WTC11 (cell line): ENCODE data around the gene GAS2L1. TPM values are rescaled to one million over a fixed set of nuclear protein-coding genes. Genes with fewer than 3 reads are reported as not detected.
A peak's percentile ranks its signal among the peaks of the same experiment; 100 is the strongest.

Experiments
- ATAC-seq: fragments of 200-7000 bp; cut with Tn5 transposase; 2 replicates; pipeline ENCODE4 v1.10.0; 2021; ENCODE audit warnings: mild to moderate bottlenecking, moderate library complexity
- CTCF ChIA-PET: fragments of 300-600 bp; sonication (Branson Sonifier 250); formaldehyde crosslinking; loops from one replicate; lab custom pipeline; 2021; ENCODE audit warnings: antibody characterized with exemption; lab: Charles Lee
- POLR2A ChIA-PET: fragments of 350-600 bp; sonication (Branson Sonifier 250); formaldehyde crosslinking; loops from one replicate; lab custom pipeline; 2021; ENCODE audit warnings: antibody characterized with exemption; lab: Charles Lee
- DNase-seq: peaks from one replicate; pipeline ENCODE4 v3.0.0; 2021; ENCODE audit warnings: low spot score
- H3K27ac Mint-ChIP-seq: 2 replicates; pipeline ENCODE4 v1.8.0; 2021; ENCODE audit warnings: mixed read lengths
- H3K27me3 Mint-ChIP-seq: 2 replicates; pipeline ENCODE4 v1.8.0; 2021; ENCODE audit warnings: low read depth, mild to moderate bottlenecking, moderate library complexity, mixed read lengths
- H3K36me3 Mint-ChIP-seq: 2 replicates; pipeline ENCODE4 v1.8.0; 2021; ENCODE audit warnings: mixed read lengths
- H3K4me1 Mint-ChIP-seq: 2 replicates; pipeline ENCODE4 v1.8.0; 2022; ENCODE audit warnings: mixed read lengths
- H3K4me3 Mint-ChIP-seq: 2 replicates; pipeline ENCODE4 v1.8.0; 2021; ENCODE audit warnings: mild to moderate bottlenecking, moderate library complexity, mixed read lengths
- H3K9me3 Mint-ChIP-seq: 2 replicates; pipeline ENCODE4 v1.8.0; 2021; ENCODE audit warnings: mixed read lengths
- ELF4 ChIP-seq: sonication (generic); formaldehyde crosslinking; IDR thresholded peaks from 2 replicates; pipeline ENCODE4 v1.8.1; 2022; ENCODE audit warnings: low read depth, mild to moderate bottlenecking, moderate library complexity, missing genetic modification reagents
- GABPB1 ChIP-seq: sonication (generic); formaldehyde crosslinking; IDR thresholded peaks from 2 replicates; pipeline ENCODE4 v1.8.1; 2023; ENCODE audit warnings: mild to moderate bottlenecking, missing genetic modification reagents
- IRF2 ChIP-seq: sonication (generic); formaldehyde crosslinking; IDR thresholded peaks from 2 replicates; pipeline ENCODE4 v1.8.0; 2022; ENCODE audit warnings: low read depth, missing genetic modification reagents, borderline replicate concordance
- KAT7 ChIP-seq: sonication (generic); formaldehyde crosslinking; IDR thresholded peaks from 2 replicates; pipeline ENCODE4 v1.8.1; 2023; ENCODE audit warnings: missing genetic modification reagents, mild to moderate bottlenecking, borderline replicate concordance
- NFYB ChIP-seq: sonication (generic); formaldehyde crosslinking; conservative IDR thresholded peaks from 2 replicates; pipeline ENCODE4 v1.8.0; 2022; ENCODE audit warnings: low read depth, missing genetic modification reagents
- SMAD3 ChIP-seq: sonication (generic); formaldehyde crosslinking; IDR thresholded peaks from 2 replicates; pipeline ENCODE4 v1.8.0; 2022; ENCODE audit warnings: missing genetic modification reagents, mild to moderate bottlenecking, borderline replicate concordance
- SP1 ChIP-seq: sonication (generic); formaldehyde crosslinking; conservative IDR thresholded peaks from 2 replicates; pipeline ENCODE4 v1.8.1; 2022; ENCODE audit warnings: missing genetic modification reagents
- ZNF219 ChIP-seq: sonication (generic); formaldehyde crosslinking; IDR thresholded peaks from 2 replicates; pipeline ENCODE4 v1.8.0; 2023; ENCODE audit warnings: missing genetic modification reagents, mild to moderate bottlenecking, borderline replicate concordance
- ZNF317 ChIP-seq: sonication (generic); formaldehyde crosslinking; IDR thresholded peaks from 2 replicates; pipeline ENCODE4 v1.8.1; 2023; ENCODE audit warnings: low read depth, mild to moderate bottlenecking, moderate library complexity, missing genetic modification reagents, borderline replicate concordance
- ZNF423 ChIP-seq: fragments of 250-450 bp; sonication (Bioruptor Pico); IDR thresholded peaks from 2 replicates; pipeline ENCODE4 v2.1.2; 2022; ENCODE audit warnings: mild to moderate bottlenecking, moderate library complexity
- ZNF671 ChIP-seq: fragments of 250-450 bp; sonication (Bioruptor Pico); IDR thresholded peaks from 2 replicates; pipeline ENCODE4 v1.8.0; 2021; ENCODE audit warnings: mild to moderate bottlenecking
- total RNA-seq: library from RNA; stranded (reverse); gene quantifications from 3 replicates; pipeline ENCODE4 v1.2.3, GENCODE V29; 2021
- TF ChIP-seq, protein P1 (sequence below): sonication (generic); formaldehyde crosslinking; IDR thresholded peaks from 2 replicates; pipeline ENCODE4 v1.8.1; 2022; ENCODE audit warnings: mild to moderate bottlenecking, missing genetic modification reagents, moderate library complexity, borderline replicate concordance
- TF ChIP-seq, protein P2 (sequence below): fragments of 250-450 bp; sonication (Bioruptor Pico); IDR thresholded peaks from 2 replicates; pipeline ENCODE4 v2.1.2; 2022; ENCODE audit warnings: mild to moderate bottlenecking, moderate library complexity
- TF ChIP-seq, protein P3 (sequence below): sonication (generic); formaldehyde crosslinking; IDR thresholded peaks from 2 replicates; pipeline ENCODE4 v1.8.1; 2022; ENCODE audit warnings: low read depth, mild to moderate bottlenecking, moderate library complexity, missing genetic modification reagents, borderline replicate concordance
- TF ChIP-seq, protein P4 (sequence below): sonication (generic); formaldehyde crosslinking; IDR thresholded peaks from 2 replicates; pipeline ENCODE4 v1.8.1; 2023; ENCODE audit warnings: mild to moderate bottlenecking, missing genetic modification reagents, moderate library complexity
- TF ChIP-seq, protein P5 (sequence below): sonication (generic); formaldehyde crosslinking; conservative IDR thresholded peaks from 2 replicates; pipeline ENCODE4 v1.8.1; 2022; ENCODE audit warnings: mild to moderate bottlenecking, missing genetic modification reagents
- TF ChIP-seq, protein P6 (sequence below): sonication (generic); formaldehyde crosslinking; IDR thresholded peaks from 2 replicates; pipeline ENCODE4 v1.8.1; 2023; ENCODE audit warnings: mild to moderate bottlenecking, missing genetic modification reagents, borderline replicate concordance

Gene GAS2L1
- total RNA-seq, 1 experiment from 2014 or later, result 19.9 TPM

DNA sequence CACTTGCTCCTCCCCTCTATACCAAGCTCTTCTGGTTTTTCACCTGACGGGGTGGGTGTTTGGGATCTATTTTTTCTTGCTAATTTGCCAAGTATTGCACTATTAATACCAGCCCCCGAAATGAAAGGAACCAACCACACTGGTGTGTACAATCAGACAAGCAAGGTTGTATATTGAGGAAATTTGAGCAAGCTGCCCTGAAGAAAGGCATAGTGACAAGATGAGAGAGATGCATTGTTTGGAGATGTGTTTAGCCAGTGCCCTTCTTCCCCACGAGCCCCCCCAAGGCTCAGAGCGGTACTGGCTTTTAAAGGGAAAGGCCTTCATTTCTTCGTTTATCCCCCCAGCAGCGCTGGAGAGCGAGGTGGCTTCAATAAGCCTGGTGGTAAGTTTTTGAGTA, 15.2 kb upstream of the GAS2L1 start:
- no peaks in the 10 kb centered on the region for H3K27me3 Mint-ChIP-seq
- TF ChIP-seq NFYB (CRISPR knock-in tag), result no peak
- TF ChIP-seq, protein P1, sequence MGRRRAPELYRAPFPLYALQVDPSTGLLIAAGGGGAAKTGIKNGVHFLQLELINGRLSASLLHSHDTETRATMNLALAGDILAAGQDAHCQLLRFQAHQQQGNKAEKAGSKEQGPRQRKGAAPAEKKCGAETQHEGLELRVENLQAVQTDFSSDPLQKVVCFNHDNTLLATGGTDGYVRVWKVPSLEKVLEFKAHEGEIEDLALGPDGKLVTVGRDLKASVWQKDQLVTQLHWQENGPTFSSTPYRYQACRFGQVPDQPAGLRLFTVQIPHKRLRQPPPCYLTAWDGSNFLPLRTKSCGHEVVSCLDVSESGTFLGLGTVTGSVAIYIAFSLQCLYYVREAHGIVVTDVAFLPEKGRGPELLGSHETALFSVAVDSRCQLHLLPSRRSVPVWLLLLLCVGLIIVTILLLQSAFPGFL (CRISPR knock-in tag), result no peak
- no peak for TF ChIP-seq SMAD3 (CRISPR knock-in tag)
- TF ChIP-seq, protein P2, sequence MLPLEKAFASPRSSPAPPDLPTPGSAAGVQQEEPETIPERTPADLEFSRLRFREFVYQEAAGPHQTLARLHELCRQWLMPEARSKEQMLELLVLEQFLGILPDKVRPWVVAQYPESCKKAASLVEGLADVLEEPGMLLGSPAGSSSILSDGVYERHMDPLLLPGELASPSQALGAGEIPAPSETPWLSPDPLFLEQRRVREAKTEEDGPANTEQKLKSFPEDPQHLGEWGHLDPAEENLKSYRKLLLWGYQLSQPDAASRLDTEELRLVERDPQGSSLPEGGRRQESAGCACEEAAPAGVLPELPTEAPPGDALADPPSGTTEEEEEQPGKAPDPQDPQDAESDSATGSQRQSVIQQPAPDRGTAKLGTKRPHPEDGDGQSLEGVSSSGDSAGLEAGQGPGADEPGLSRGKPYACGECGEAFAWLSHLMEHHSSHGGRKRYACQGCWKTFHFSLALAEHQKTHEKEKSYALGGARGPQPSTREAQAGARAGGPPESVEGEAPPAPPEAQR, result no peak
- TF ChIP-seq, protein P3, sequence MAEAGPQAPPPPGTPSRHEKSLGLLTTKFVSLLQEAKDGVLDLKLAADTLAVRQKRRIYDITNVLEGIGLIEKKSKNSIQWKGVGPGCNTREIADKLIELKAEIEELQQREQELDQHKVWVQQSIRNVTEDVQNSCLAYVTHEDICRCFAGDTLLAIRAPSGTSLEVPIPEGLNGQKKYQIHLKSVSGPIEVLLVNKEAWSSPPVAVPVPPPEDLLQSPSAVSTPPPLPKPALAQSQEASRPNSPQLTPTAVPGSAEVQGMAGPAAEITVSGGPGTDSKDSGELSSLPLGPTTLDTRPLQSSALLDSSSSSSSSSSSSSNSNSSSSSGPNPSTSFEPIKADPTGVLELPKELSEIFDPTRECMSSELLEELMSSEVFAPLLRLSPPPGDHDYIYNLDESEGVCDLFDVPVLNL (CRISPR knock-in tag), result no peak
- TF ChIP-seq ZNF317 (CRISPR knock-in tag), result no peak
- no peak for TF ChIP-seq SP1 (CRISPR knock-in tag)
- TF ChIP-seq ELF4 (CRISPR knock-in tag), result no peak
- TF ChIP-seq, protein P4, sequence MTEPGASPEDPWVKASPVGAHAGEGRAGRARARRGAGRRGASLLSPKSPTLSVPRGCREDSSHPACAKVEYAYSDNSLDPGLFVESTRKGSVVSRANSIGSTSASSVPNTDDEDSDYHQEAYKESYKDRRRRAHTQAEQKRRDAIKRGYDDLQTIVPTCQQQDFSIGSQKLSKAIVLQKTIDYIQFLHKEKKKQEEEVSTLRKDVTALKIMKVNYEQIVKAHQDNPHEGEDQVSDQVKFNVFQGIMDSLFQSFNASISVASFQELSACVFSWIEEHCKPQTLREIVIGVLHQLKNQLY (CRISPR knock-in tag), result no peak
- TF ChIP-seq, protein P5, sequence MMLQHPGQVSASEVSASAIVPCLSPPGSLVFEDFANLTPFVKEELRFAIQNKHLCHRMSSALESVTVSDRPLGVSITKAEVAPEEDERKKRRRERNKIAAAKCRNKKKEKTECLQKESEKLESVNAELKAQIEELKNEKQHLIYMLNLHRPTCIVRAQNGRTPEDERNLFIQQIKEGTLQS (CRISPR knock-in tag), result no peak
- TF ChIP-seq GABPB1, result no peak
- TF ChIP-seq ZNF671, result no peak
- TF ChIP-seq, all 79 proteins: peak for 0
- H3K4me3 Mint-ChIP-seq, result no peak overlapping the region
- ATAC-seq (peak; percentile 40; the same call in 1 of the 2 replicates), DNase-seq (no peak)
- peaks cover 97% of the 10 kb centered on the region for H3K36me3 Mint-ChIP-seq
- no peak overlapping the region; the same call in 1 of the 2 replicates for H3K27ac Mint-ChIP-seq
- no peaks in the 10 kb centered on the region for H3K4me1 Mint-ChIP-seq
- ChIA-PET CTCF (interaction anchor here (0.5 to 1.1 kb wide), 2 partner anchors 10 to 22 kb away, joined by 3 to 5 read pairs; no protein-coding TSS in a partner anchor), POLR2A (no interaction called here)
- H3K9me3 Mint-ChIP-seq, result no peaks in the 10 kb centered on the region

DNA sequence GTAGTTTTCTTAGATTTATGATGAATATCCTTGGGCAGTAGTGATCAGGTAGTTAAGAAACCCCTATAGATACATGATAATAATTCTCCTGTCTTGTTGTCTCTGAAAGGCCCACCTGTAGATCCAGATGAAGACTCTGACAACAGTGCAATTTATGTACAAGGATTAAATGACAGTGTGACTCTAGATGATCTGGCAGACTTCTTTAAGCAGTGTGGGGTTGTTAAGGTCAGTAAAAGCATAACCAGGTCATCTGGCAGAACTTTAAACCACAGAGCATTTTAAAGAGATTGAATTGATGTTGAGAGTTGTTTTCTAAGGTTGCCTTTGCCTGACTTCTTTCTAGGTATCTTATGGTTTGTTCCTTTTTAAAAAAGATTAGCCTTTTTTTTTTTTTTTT, 14.1 kb upstream of the GAS2L1 start:
- POLR2A ChIA-PET, result no interaction called here
- CTCF ChIA-PET, result interaction anchor here (0.7 kb wide), 1 partner anchor 9 kb away, joined by 4 read pairs; no protein-coding TSS in a partner anchor
- Mint-ChIP-seq H3K9me3 (no peaks in the 10 kb centered on the region), H3K4me3 (no peak overlapping the region), H3K36me3 (peaks cover 97% of the 10 kb centered on the region), H3K27ac (no peak overlapping the region), H3K4me1 (no peaks in the 10 kb centered on the region), H3K27me3 (no peaks in the 10 kb centered on the region)
- DNase-seq, result no peak
- ATAC-seq, result no peak
- TF ChIP-seq, protein P4 (CRISPR knock-in tag), result no peak
- TF ChIP-seq IRF2 (CRISPR knock-in tag) (no peak), ZNF423 (CRISPR knock-in tag) (no peak), KAT7 (CRISPR knock-in tag) (no peak), ZNF219 (CRISPR knock-in tag) (no peak)
- TF ChIP-seq, protein P6, sequence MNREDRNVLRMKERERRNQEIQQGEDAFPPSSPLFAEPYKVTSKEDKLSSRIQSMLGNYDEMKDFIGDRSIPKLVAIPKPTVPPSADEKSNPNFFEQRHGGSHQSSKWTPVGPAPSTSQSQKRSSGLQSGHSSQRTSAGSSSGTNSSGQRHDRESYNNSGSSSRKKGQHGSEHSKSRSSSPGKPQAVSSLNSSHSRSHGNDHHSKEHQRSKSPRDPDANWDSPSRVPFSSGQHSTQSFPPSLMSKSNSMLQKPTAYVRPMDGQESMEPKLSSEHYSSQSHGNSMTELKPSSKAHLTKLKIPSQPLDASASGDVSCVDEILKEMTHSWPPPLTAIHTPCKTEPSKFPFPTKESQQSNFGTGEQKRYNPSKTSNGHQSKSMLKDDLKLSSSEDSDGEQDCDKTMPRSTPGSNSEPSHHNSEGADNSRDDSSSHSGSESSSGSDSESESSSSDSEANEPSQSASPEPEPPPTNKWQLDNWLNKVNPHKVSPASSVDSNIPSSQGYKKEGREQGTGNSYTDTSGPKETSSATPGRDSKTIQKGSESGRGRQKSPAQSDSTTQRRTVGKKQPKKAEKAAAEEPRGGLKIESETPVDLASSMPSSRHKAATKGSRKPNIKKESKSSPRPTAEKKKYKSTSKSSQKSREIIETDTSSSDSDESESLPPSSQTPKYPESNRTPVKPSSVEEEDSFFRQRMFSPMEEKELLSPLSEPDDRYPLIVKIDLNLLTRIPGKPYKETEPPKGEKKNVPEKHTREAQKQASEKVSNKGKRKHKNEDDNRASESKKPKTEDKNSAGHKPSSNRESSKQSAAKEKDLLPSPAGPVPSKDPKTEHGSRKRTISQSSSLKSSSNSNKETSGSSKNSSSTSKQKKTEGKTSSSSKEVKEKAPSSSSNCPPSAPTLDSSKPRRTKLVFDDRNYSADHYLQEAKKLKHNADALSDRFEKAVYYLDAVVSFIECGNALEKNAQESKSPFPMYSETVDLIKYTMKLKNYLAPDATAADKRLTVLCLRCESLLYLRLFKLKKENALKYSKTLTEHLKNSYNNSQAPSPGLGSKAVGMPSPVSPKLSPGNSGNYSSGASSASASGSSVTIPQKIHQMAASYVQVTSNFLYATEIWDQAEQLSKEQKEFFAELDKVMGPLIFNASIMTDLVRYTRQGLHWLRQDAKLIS (CRISPR knock-in tag), result no peak
